ENCODE results near the gene GRAMD2B.

The GRAMD2B gene

GRCh38 chr5:126513703-126514102 is 90.5 kb downstream of the GRAMD2B start:
- peak; percentile 29 for DNase-seq (ENCODE audit: low read depth)

GRCh38 chr5:126514131-126514557 is 90.9 kb downstream of the GRAMD2B start:
- DNase-seq (ENCODE audit: low read depth): peak; percentile 51

- no peak for DNase-seq (ENCODE audit: low read depth)
Measured at GRCh38 chr5:126514558-126515141, 91.4 kb downstream of the GRAMD2B start.

- DNase-seq (ENCODE audit: low read depth): no peak
Measured at GRCh38 chr5:126515337-126515736, 92.1 kb downstream of the GRAMD2B start.

GRCh38 chr5:126516133-126516532 is 92.9 kb downstream of the GRAMD2B start:
- peak; percentile 48 for DNase-seq (ENCODE audit: low read depth)

GRCh38 chr5:126516852-126517251 is 93.6 kb downstream of the GRAMD2B start:
- no peak for DNase-seq (ENCODE audit: low read depth)

GRCh38 chr5:126519223-126519622 is 96.0 kb downstream of the GRAMD2B start:
- DNase-seq (ENCODE audit: low read depth): peak; percentile 24

GRCh38 chr5:126519637-126520592 is 96.7 kb downstream of the GRAMD2B start:
- DNase-seq (ENCODE audit: low read depth): peak; percentile 20

GRCh38 chr5:126520593-126520953 is 97.4 kb downstream of the GRAMD2B start:
- DNase-seq (ENCODE audit: low read depth): no peak

GRCh38 chr5:126521130-126521529 is 97.9 kb downstream of the GRAMD2B start:
- DNase-seq (ENCODE audit: low read depth): no peak

GRCh38 chr5:126523818-126524510 is 100.8 kb downstream of the GRAMD2B start:
- DNase-seq (ENCODE audit: low read depth): peak; percentile 29

- DNase-seq (ENCODE audit: low read depth): peak; percentile 35
Measured at GRCh38 chr5:126525630-126526245, 102.5 kb downstream of the GRAMD2B start.

GRCh38 chr5:126526493-126526892 is 103.3 kb downstream of the GRAMD2B start:
- DNase-seq (ENCODE audit: low read depth): no peak

- DNase-seq (ENCODE audit: low read depth): no peak
Measured at GRCh38 chr5:126527158-126527557, 103.9 kb downstream of the GRAMD2B start.

GRCh38 chr5:126527892-126528291 is 104.7 kb downstream of the GRAMD2B start:
- DNase-seq (ENCODE audit: low read depth): peak; percentile 84

- DNase-seq (ENCODE audit: low read depth): no peak
Measured at GRCh38 chr5:126531543-126532120, 108.4 kb downstream of the GRAMD2B start.

- DNase-seq (ENCODE audit: low read depth): no peak
Measured at GRCh38 chr5:126534553-126534952, 111.3 kb downstream of the GRAMD2B start.

- no peak for DNase-seq (ENCODE audit: low read depth)
Measured at GRCh38 chr5:126535856-126536545, 112.8 kb downstream of the GRAMD2B start.

GRCh38 chr5:126536874-126537273 is 113.7 kb downstream of the GRAMD2B start:
- DNase-seq (ENCODE audit: low read depth): no peak

- no peak for DNase-seq (ENCODE audit: low read depth)
Measured at GRCh38 chr5:126538579-126538978, 115.4 kb downstream of the GRAMD2B start.

- DNase-seq (ENCODE audit: low read depth): no peak
Measured at GRCh38 chr5:126540631-126541030, 117.4 kb downstream of the GRAMD2B start.

All from iris pigment epithelial cell (primary cell).